Stimulated activated CD4-positive, alpha-beta T cell treated with anti-CD3 and anti-CD28 coated beads, Interleukin-15, amount 100 ng/mL, for 1 hour (primary cell): ENCODE data around the gene GNPTG.

Experiments used
- DNase-seq, 2 donors: peaks; one replicate each; pipeline ENCODE4 v3.0.0-alpha.2; 2020; ENCODE audit warnings: low read depth in 1 of 2, low spot score in 1 of 2

The GNPTG gene

GRCh38 chr16:1333854-1334700 is 17.7 kb upstream of the GNPTG start:
- no peak for DNase-seq

- no peak for DNase-seq
Measured at GRCh38 chr16:1334739-1335138, 17.0 kb upstream of the GNPTG start.

- no peak for DNase-seq
Measured at GRCh38 chr16:1335211-1335971, 16.3 kb upstream of the GNPTG start.

- no peak for DNase-seq
Measured at GRCh38 chr16:1335996-1336395, 15.7 kb upstream of the GNPTG start.

GRCh38 chr16:1336619-1337018 is 15.1 kb upstream of the GNPTG start:
- DNase-seq, result no peak

GRCh38 chr16:1337486-1337885 is 14.2 kb upstream of the GNPTG start:
- DNase-seq, result no peak

GRCh38 chr16:1338119-1338730 is 13.5 kb upstream of the GNPTG start:
- DNase-seq, result no peak

- DNase-seq, result no peak
Measured at GRCh38 chr16:1338855-1339675, 12.7 kb upstream of the GNPTG start.

GRCh38 chr16:1340730-1341494 is 10.8 kb upstream of the GNPTG start:
- no peak for DNase-seq

- DNase-seq, result no peak
Measured at GRCh38 chr16:1341495-1342420, 10.0 kb upstream of the GNPTG start.

- peak; percentile 85 to 90 for DNase-seq
Measured at GRCh38 chr16:1342526-1343427, 9.0 kb upstream of the GNPTG start.

- DNase-seq, result no peak
Measured at GRCh38 chr16:1343428-1344242, 8.1 kb upstream of the GNPTG start.

- DNase-seq, result no peak
Measured at GRCh38 chr16:1344499-1344898, 7.2 kb upstream of the GNPTG start.

- no peak for DNase-seq
Measured at GRCh38 chr16:1345087-1345486, 6.6 kb upstream of the GNPTG start.

GRCh38 chr16:1345651-1346421 is 5.9 kb upstream of the GNPTG start:
- DNase-seq, result no peak

- no peak for DNase-seq
Measured at GRCh38 chr16:1346422-1347285, 5.1 kb upstream of the GNPTG start.
